Measurements from ENCODE around the gene C6orf89. TPM values are rescaled to one million over a fixed set of nuclear protein-coding genes. Genes with fewer than 3 reads are reported as not detected.
A peak's percentile ranks its signal among the peaks of the same experiment; 100 is the strongest.

C6orf89 gene
- total and polyA plus RNA-seq, 10 donors, result 5.7 to 49.8 (median 34.7) TPM

DNA sequence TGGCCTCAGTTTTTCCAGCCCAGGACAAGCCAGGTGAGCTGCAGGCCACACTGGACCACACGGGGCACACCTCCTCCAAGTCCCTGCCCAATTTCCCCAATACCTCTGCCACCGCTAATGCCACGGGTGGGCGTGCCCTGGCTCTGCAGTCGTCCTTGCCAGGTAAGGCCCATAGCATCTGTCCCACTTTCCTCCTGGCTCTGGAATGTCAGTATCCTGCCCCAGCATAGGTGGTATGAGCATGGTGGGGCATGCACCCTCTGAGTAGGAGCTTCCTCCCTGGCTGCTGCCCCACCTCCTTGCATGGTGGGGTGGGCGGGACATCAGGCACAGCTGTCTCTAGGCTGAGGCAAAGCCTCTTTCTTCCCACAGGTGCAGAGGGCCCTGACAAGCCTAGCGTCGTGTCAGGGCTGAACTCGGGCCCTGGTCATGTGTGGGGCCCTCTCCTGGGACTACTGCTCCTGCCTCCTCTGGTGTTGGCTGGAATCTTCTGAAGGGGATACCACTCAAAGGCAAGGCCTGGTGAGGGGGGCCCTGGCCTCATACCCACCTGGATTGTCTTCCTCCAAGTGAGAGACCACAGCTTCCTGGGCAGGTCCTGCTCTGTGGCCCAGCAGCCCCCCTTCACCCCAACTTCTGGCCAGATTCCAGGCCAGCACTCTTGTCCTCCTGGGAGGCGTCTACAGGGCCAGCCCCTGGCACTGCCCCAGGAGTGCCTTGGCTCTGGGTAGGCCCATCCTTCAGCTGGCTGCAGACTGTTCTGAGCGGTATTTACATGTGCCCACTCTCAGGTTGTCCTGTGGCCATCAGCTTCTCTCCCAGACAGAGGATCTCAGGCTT, 77.9 kb downstream of the C6orf89 start:
- Histone ChIP-seq H3K27me3 (replicated peaks in 1 of 7) (peaks cover 0 to 11% (median 0%) of the 10 kb centered on the region in 7 donors), H3K27ac (peak overlapping the region in 4 of 8 donors; percentile 2 to 58 (median 30)), H3K36me3 (peaks cover 0 to 26% (median 21%) of the 10 kb centered on the region in 6 donors), H3K4me1 (peaks cover 0 to 34% (median 25%) of the 10 kb centered on the region in 6 donors), H3K9me3 (no peaks in the 10 kb centered on the region), H3K4me3 (peak overlapping the region in 1 of 8 donors; percentile 3)
- intact Hi-C loops (cut with DNase I; ENCODE audit: low total_unique reads), result loop anchor here (10.0 kb wide), 1 partner anchor 59 kb away; no protein-coding TSS in a partner anchor
- peak; percentile 84 for DNase-seq
- TF ChIP-seq POLR2A (IDR thresholded peaks at IDR 0.05) (no peak), POLR2AphosphoS5 (IDR thresholded peaks at IDR 0.05) (peak in 1 of 3 donors; percentile 49)
- WGBS, 5 donors, result 55 to 64% (median 62%) methylated on average over 8 to 11 of the region's 11 CpGs

DNA sequence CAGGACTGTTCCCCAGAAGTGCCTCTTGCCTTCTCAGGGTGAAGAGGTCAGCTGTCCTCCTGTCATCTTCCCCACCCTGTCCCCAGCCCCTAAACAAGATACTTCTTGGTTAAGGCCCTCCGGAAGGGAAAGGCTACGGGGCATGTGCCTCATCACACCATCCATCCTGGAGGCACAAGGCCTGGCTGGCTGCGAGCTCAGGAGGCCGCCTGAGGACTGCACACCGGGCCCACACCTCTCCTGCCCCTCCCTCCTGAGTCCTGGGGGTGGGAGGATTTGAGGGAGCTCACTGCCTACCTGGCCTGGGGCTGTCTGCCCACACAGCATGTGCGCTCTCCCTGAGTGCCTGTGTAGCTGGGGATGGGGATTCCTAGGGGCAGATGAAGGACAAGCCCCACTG, 78.6 kb downstream of the C6orf89 start:
- intact Hi-C loops (cut with DNase I; ENCODE audit: low total_unique reads), result loop anchor here (10.0 kb wide), 1 partner anchor 60 kb away; no protein-coding TSS in a partner anchor
- 78 to 98% (median 86%) methylated on average over 5 to 6 of the region's 6 CpGs for WGBS, 5 donors
- H3K9me3 ChIP-seq, result no peaks in the 10 kb centered on the region
- no peak overlapping the region for H3K4me3 ChIP-seq
- TF ChIP-seq, protein P1, sequence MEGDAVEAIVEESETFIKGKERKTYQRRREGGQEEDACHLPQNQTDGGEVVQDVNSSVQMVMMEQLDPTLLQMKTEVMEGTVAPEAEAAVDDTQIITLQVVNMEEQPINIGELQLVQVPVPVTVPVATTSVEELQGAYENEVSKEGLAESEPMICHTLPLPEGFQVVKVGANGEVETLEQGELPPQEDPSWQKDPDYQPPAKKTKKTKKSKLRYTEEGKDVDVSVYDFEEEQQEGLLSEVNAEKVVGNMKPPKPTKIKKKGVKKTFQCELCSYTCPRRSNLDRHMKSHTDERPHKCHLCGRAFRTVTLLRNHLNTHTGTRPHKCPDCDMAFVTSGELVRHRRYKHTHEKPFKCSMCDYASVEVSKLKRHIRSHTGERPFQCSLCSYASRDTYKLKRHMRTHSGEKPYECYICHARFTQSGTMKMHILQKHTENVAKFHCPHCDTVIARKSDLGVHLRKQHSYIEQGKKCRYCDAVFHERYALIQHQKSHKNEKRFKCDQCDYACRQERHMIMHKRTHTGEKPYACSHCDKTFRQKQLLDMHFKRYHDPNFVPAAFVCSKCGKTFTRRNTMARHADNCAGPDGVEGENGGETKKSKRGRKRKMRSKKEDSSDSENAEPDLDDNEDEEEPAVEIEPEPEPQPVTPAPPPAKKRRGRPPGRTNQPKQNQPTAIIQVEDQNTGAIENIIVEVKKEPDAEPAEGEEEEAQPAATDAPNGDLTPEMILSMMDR (IDR thresholded peaks at IDR 0.05 in 8 of 11, conservative IDR thresholded peaks at IDR 0.05 in 3 of 11), result no peak
- no peak for TF ChIP-seq POLR2A (IDR thresholded peaks at IDR 0.05)
- peaks cover 0 to 34% (median 25%) of the 10 kb centered on the region in 6 donors for H3K4me1 ChIP-seq
- peak overlapping the region in 2 of 8 donors; percentile 46 to 58 for H3K27ac ChIP-seq
- peak; percentile 65 for DNase-seq
- H3K27me3 ChIP-seq (replicated peaks in 1 of 7), result peaks cover 0 to 11% (median 0%) of the 10 kb centered on the region in 7 donors
- H3K36me3 ChIP-seq, result peaks cover 2 to 33% (median 27%) of the 10 kb centered on the region in 6 donors

DNA sequence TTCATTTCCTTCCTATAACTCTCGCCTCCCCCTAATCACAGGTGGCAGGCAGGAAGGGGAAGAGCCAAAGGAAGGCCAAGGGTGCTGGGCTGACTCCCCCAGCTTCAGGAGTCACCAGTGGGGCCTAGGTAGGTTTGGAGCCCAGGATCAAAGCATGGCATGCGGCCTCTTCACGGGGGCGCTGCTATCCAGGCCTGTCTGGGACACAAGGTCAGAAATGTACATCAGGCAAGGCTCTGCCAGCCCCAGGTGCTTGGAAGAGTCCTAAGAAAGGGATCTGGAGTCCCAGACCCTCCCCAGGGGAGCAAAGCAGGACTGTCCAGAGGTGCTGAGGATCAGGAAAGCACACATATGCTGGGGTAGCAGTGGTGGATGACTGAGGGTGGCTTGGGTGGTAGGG, 79.2 kb downstream of the C6orf89 start:
- Histone ChIP-seq H3K27ac (peak overlapping the region in 1 of 8 donors; percentile 58), H3K4me3 (no peak overlapping the region), H3K27me3 (replicated peaks in 1 of 7) (peaks cover 0 to 11% (median 0%) of the 10 kb centered on the region in 7 donors), H3K4me1 (peaks cover 0 to 34% (median 25%) of the 10 kb centered on the region in 6 donors), H3K36me3 (peaks cover 3 to 38% (median 33%) of the 10 kb centered on the region in 6 donors), H3K9me3 (no peaks in the 10 kb centered on the region)
- WGBS, 5 donors, result 55 to 73% (median 59%) methylated on average over 4 of the region's 4 CpGs
- TF ChIP-seq POLR2AphosphoS5 (IDR thresholded peaks at IDR 0.05) (no peak), POLR2A (IDR thresholded peaks at IDR 0.05) (no peak)
- TF ChIP-seq, protein P1 (IDR thresholded peaks at IDR 0.05 in 8 of 11, conservative IDR thresholded peaks at IDR 0.05 in 3 of 11), result no peak
- intact Hi-C loops (cut with DNase I; ENCODE audit: low total_unique reads), result loop anchor here (10.0 kb wide), 1 partner anchor 60 kb away; no protein-coding TSS in a partner anchor
- peak; percentile 59 for DNase-seq

DNA sequence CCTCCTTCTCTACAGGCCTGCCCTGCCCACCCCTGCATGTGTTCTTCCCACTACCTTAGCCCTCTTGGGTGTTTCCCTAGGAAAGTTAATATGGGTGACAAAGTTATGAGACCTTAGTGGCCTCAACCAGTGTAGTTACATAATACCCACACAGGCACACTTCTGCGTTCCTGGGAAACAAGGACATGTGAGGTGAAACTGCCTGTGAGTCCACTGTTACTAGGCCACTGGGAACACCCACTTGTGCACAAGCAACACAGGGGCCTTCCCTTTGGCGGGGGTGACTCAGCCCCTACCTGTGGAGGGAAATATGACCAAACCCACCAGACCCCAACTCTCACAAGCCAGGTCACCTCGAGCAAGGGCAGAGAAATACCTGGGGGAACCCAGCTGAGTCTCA, 81.5 kb downstream of the C6orf89 start:
- 69 to 87% (median 78%) methylated on average over 3 of the region's 3 CpGs for WGBS, 5 donors
- DNase-seq, result peak; percentile 41
- intact Hi-C loops (cut with DNase I; ENCODE audit: low total_unique reads), result loop anchor here (10.0 kb wide), 1 partner anchor 62 kb away; no protein-coding TSS in a partner anchor
- TF ChIP-seq, protein P1 (IDR thresholded peaks at IDR 0.05 in 8 of 11, conservative IDR thresholded peaks at IDR 0.05 in 3 of 11), result no peak
- peak in 1 of 3 donors; percentile 3 for TF ChIP-seq POLR2AphosphoS5 (IDR thresholded peaks at IDR 0.05)
- TF ChIP-seq POLR2A (IDR thresholded peaks at IDR 0.05), result no peak
- Histone ChIP-seq H3K27ac (peak overlapping the region in 1 of 8 donors; percentile 2), H3K9me3 (no peaks in the 10 kb centered on the region), H3K36me3 (peaks cover 9 to 62% (median 57%) of the 10 kb centered on the region in 6 donors), H3K4me3 (no peak overlapping the region), H3K27me3 (replicated peaks in 1 of 7) (peaks cover 0 to 1% (median 0%) of the 10 kb centered on the region in 7 donors), H3K4me1 (peaks cover 0 to 29% (median 25%) of the 10 kb centered on the region in 6 donors)
